A549 (cell line): ENCODE data around the gene DUS3L.

Experiments used
- CBX2 ChIP-seq: fragments of 200-600 bp; sonication (generic); IDR thresholded peaks from 2 replicates; pipeline ENCODE4 v1.6.1; 2016; ENCODE audit warnings: low read depth, mild to moderate bottlenecking, borderline replicate concordance
- JUN ChIP-seq, 2 experiments: fragments of >200 bp; sonication (Bioruptor Twin); formaldehyde crosslinking; IDR thresholded peaks; 2 replicates in 1 of 2; 3 replicates in 1 of 2; pipeline ENCODE4 v1.6.1; 2016 to 2017
- PHF8 ChIP-seq: fragments of 200-600 bp; sonication (generic); IDR thresholded peaks from 2 replicates; pipeline ENCODE4 v1.6.1; 2016; ENCODE audit warnings: low read depth, mild to moderate bottlenecking, antibody characterized with exemption, moderate library complexity, borderline replicate concordance
- TF ChIP-seq, protein P1 (sequence below): fragments of >200 bp; sonication (Bioruptor Twin); formaldehyde crosslinking; IDR thresholded peaks from 3 replicates; pipeline ENCODE4 v1.5.1; 2016

DNA sequence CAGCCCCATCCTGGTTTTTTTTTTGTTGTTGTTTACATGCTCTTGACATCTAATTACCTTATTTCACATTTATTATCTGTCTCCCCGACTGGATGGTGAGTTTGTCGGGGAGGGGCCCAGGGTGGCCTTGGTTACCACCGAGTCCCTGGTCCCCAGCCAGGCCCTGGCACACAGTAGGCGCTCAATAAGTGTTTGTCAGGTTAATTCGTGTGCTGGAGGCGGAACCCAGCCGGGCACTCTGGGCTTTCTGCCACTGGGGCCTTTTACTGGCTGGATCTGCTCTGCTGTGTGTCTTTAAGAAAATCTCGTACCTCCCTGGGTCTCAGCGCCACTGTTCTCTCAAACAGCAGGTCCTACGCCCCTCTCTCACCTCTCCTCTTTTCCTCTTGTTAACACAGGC, 18.5 kb upstream of the DUS3L start:
- TF ChIP-seq PHF8: no peak
- TF ChIP-seq CBX2: no peak
- TF ChIP-seq, protein P1, sequence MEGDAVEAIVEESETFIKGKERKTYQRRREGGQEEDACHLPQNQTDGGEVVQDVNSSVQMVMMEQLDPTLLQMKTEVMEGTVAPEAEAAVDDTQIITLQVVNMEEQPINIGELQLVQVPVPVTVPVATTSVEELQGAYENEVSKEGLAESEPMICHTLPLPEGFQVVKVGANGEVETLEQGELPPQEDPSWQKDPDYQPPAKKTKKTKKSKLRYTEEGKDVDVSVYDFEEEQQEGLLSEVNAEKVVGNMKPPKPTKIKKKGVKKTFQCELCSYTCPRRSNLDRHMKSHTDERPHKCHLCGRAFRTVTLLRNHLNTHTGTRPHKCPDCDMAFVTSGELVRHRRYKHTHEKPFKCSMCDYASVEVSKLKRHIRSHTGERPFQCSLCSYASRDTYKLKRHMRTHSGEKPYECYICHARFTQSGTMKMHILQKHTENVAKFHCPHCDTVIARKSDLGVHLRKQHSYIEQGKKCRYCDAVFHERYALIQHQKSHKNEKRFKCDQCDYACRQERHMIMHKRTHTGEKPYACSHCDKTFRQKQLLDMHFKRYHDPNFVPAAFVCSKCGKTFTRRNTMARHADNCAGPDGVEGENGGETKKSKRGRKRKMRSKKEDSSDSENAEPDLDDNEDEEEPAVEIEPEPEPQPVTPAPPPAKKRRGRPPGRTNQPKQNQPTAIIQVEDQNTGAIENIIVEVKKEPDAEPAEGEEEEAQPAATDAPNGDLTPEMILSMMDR: no peak
- TF ChIP-seq JUN (IDR thresholded peaks at IDR 0.05): no peak
